A673 (cell line): ENCODE measurements around the gene PPP1CC. TPM values are rescaled to one million over a fixed set of nuclear protein-coding genes. Genes with fewer than 3 reads are reported as not detected.
"Not testable (repeated sequence)": the region's sequence is repeated elsewhere in the genome, so short reads cannot be mapped to it uniquely, and the experiment has no call there.

Source experiments
- BruUV-seq: library from RNA; stranded (reverse); fragments of 400-500 nt; replicated peaks from 2 replicates; lab custom pipeline; 2021; lab: Mats Ljungman, UMichigan
- CTCF ChIA-PET: fragments of 300-600 bp; sonication (Branson Sonifier 250); formaldehyde crosslinking; loops from one replicate; lab custom pipeline; 2022; ENCODE audit warnings: antibody characterized with exemption; lab: Charles Lee
- POLR2A ChIA-PET: fragments of 300-600 bp; sonication (Branson Sonifier 250); formaldehyde crosslinking; loops from one replicate; lab custom pipeline; 2022; ENCODE audit warnings: antibody characterized with exemption; ENCODE audit not compliant: low non-redundant PET; lab: Charles Lee
- DNase-seq: peaks from one replicate; pipeline ENCODE4 v3.0.0-alpha.2; 2015; ENCODE audit warnings: low spot score
- H3K27ac ChIP-seq: fragments of 200-600 bp; sonication (generic); 2 replicates; pipeline ENCODE4 v1.5.1; 2016; ENCODE audit warnings: mixed run types, low read depth, mild to moderate bottlenecking, mixed read lengths, antibody characterized with exemption, low read length; ENCODE audit not compliant: poor library complexity, severe bottlenecking
- H3K27me3 ChIP-seq: fragments of 200-600 bp; sonication (generic); replicated peaks from 2 replicates; pipeline ENCODE4 v1.6.1; 2017; ENCODE audit warnings: mixed run types, low read depth, mild to moderate bottlenecking, mixed read lengths, antibody characterized with exemption, low read length; ENCODE audit not compliant: insufficient read depth, poor library complexity
- H3K36me3 ChIP-seq: fragments of 200-600 bp; sonication (generic); 2 replicates; pipeline ENCODE4 v1.6.1; 2016; ENCODE audit warnings: mixed run types, mild to moderate bottlenecking, mixed read lengths, antibody characterized with exemption, low read length; ENCODE audit not compliant: insufficient read depth, poor library complexity, severe bottlenecking
- H3K4me1 ChIP-seq: fragments of 200-600 bp; sonication (generic); 2 replicates; pipeline ENCODE4 v1.6.1; 2017; ENCODE audit warnings: mixed run types, mild to moderate bottlenecking, mixed read lengths, antibody characterized with exemption, low read length; ENCODE audit not compliant: insufficient read depth, poor library complexity, severe bottlenecking
- H3K4me3 ChIP-seq: fragments of 200-600 bp; sonication (generic); 2 replicates; pipeline ENCODE4 v1.5.1; 2016; ENCODE audit warnings: low read depth, mixed run types, mild to moderate bottlenecking, mixed read lengths, low read length; ENCODE audit not compliant: poor library complexity, severe bottlenecking
- H3K9me3 ChIP-seq: fragments of 200-600 bp; sonication (generic); 2 replicates; pipeline ENCODE4 v1.6.1; 2016; ENCODE audit warnings: mixed run types, low read depth, mild to moderate bottlenecking, mixed read lengths, antibody characterized with exemption, low read length; ENCODE audit not compliant: poor library complexity, severe bottlenecking
- CTCF ChIP-seq: fragments of 300-800, 200-600 bp; sonication (generic); conservative IDR thresholded peaks from 2 replicates; pipeline ENCODE4 v1.5.1; 2017; ENCODE audit warnings: low read depth, mild to moderate bottlenecking, antibody characterized with exemption, low read length, moderate library complexity, mixed read lengths
- EZH2 ChIP-seq: fragments of 200-600 bp; sonication (generic); IDR thresholded peaks from 2 replicates; pipeline ENCODE4 v1.6.1; 2017; ENCODE audit warnings: borderline replicate concordance, low read depth, mild to moderate bottlenecking, mixed read lengths, antibody characterized with exemption, low read length; ENCODE audit not compliant: poor library complexity, severe bottlenecking
- intact Hi-C: fragments of 100-400 bp; cut with micrococcal nuclease; formaldehyde crosslinking; loops from one replicate; pipeline ENCODE4 v1.10.0; 2022; ENCODE audit not compliant: unreplicated experiment
- total RNA-seq: library from RNA; stranded (reverse); gene quantifications from 2 replicates; pipeline ENCODE4 v1.2.3, GENCODE V29; 2021

The PPP1CC gene
- total RNA-seq, 1 experiment from 2014 or later, result 268 TPM

GRCh38 chr12:110726028-110726427 is 16.7 kb downstream of the PPP1CC start:
- DNase-seq, result no peak
- intact Hi-C loops, result no loop called here
- no peaks in the 10 kb centered on the region for H3K27me3 ChIP-seq
- no peak overlapping the region for H3K4me3 ChIP-seq
- no TSS peak for BruUV-seq
- peaks cover 6% of the 10 kb centered on the region for H3K4me1 ChIP-seq
- POLR2A ChIA-PET, result no interaction called here
- CTCF ChIA-PET, result no interaction called here
- no peak overlapping the region for H3K27ac ChIP-seq
- no peaks in the 10 kb centered on the region for H3K9me3 ChIP-seq
- TF ChIP-seq EZH2 (no peak), CTCF (no peak)
- H3K36me3 ChIP-seq, result peaks cover 93% of the 10 kb centered on the region

- H3K4me3 ChIP-seq, result no peak overlapping the region
- ChIA-PET POLR2A (no interaction called here), CTCF (no interaction called here)
- BruUV-seq, result no TSS peak
- H3K4me1 ChIP-seq, result peaks cover 6% of the 10 kb centered on the region
- H3K9me3 ChIP-seq, result no peaks in the 10 kb centered on the region
- intact Hi-C loops, result no loop called here
- no peaks in the 10 kb centered on the region for H3K27me3 ChIP-seq
- H3K36me3 ChIP-seq, result peaks cover 93% of the 10 kb centered on the region
- H3K27ac ChIP-seq, result no peak overlapping the region
- no peak for TF ChIP-seq CTCF
- DNase-seq, result no peak
Observed at GRCh38 chr12:110725267-110725666, 17.4 kb downstream of the PPP1CC start.

DNA sequence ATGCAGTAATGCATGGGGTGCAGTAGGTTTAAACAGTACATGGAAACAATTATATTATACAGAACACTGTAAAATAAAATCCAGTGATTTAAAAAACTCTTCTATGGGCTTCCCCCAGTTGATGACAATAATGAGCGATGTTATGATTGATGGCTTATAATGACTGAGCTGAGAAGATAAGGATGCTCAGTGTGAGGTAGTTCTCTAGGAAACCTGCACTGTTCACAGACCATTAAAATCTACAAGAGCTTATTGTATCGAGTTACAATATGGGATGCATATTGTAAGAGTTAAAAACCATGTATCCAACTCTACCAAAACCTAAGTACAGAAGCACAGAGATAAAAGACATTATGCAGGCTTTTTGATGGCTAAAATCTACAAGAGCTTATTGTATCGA is 19.8 kb downstream of the PPP1CC start:
- H3K27me3 ChIP-seq, POLR2A ChIA-PET, BruUV-seq, H3K4me3 ChIP-seq, H3K4me1 ChIP-seq, CTCF ChIA-PET, H3K27ac ChIP-seq, H3K9me3 ChIP-seq, DNase-seq: not testable (repeated sequence)
- H3K36me3 ChIP-seq, result peaks cover 95% of the 10 kb centered on the region
- intact Hi-C loops, result loop anchor here (5.0 kb wide), 1 partner anchor 164 kb away; no protein-coding TSS in a partner anchor

- H3K4me1 ChIP-seq, result no peaks in the 10 kb centered on the region
- intact Hi-C loops, result loop anchor here (5.0 kb wide), 1 partner anchor 166 kb away; no protein-coding TSS in a partner anchor
- H3K4me3 ChIP-seq, result no peak overlapping the region
- H3K27me3 ChIP-seq, result no peaks in the 10 kb centered on the region
- no peaks in the 10 kb centered on the region for H3K9me3 ChIP-seq
- peaks cover 92% of the 10 kb centered on the region for H3K36me3 ChIP-seq
- DNase-seq, result no peak
- ChIA-PET POLR2A (no interaction called here), CTCF (no interaction called here)
- no TSS peak for BruUV-seq
- TF ChIP-seq CTCF, result no peak
- no peak for TF ChIP-seq EZH2
- H3K27ac ChIP-seq, result no peak overlapping the region
Observed at GRCh38 chr12:110721570-110721969, 21.1 kb downstream of the PPP1CC start.
